Occipital lobe (tissue), 2 donors: ENCODE data around the gene AKNA. TPM values are rescaled to one million over a fixed set of nuclear protein-coding genes. Genes with fewer than 3 reads are reported as not detected.

Experiments used
- DNase-seq: peaks from one replicate; lab custom pipeline; 2025; lab: John Stamatoyannopoulos, UW
- total RNA-seq: library from RNA; depleted of rRNA; stranded (reverse); fragments of >200 nt; gene quantifications from one replicate; pipeline ENCODE4 v1.2.3, GENCODE V29; 2014

The AKNA gene
- total RNA-seq, 1 donor from 2014 or later = 3.3 TPM

- no peak for DNase-seq
Observed at GRCh38 chr9:114363424-114363823, 24.4 kb downstream of the AKNA start.

- DNase-seq = no peak
Observed at GRCh38 chr9:114362394-114362793, 25.4 kb downstream of the AKNA start.

GRCh38 chr9:114361542-114361941 is 26.2 kb downstream of the AKNA start:
- DNase-seq = no peak

- DNase-seq = no peak
Observed at GRCh38 chr9:114359801-114360200, 28.0 kb downstream of the AKNA start.

GRCh38 chr9:114357911-114358328 is 29.9 kb downstream of the AKNA start:
- no peak for DNase-seq

- no peak for DNase-seq
Observed at GRCh38 chr9:114357360-114357759, 30.4 kb downstream of the AKNA start.

DNA sequence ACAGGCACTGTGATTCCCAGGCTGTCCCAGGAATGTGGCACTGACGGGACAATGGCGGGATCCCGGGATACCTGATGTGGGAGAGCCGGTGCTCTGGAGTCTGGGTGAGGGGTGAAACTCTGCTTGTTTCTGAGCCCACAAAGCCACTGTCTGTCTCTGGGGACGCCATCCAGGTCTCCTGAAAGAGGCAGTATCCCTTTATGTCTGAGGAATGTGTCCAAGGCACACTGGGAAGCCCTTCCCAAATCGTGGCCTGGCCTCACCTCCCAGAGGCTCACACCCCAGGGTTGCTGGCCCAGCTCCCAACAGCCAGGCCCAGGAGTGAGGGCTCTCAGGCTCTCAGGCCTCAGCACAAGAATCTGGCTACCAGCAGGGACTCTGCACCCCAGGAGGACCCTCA is 31.0 kb downstream of the AKNA start:
- DNase-seq = no peak

DNA sequence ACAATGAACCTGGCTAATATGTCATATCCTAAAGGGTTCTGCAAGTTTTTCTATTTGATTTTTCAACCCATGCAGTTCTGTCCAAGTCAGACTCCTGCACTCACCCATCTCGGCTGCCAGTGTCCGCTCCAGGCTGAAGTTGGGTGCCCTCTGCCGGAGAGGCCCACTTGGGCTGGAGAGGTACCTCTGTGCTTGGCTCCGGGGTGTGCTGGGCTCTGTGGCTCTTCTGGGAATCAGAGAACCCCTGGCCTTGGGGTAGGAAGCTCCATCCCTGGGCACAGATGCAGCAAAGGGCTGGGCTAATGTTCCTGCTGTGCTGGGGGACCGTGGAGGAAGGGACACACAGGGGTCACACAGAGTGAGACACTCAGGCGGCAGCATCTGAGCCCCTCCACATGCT is 32.0 kb downstream of the AKNA start:
- no peak for DNase-seq

DNA sequence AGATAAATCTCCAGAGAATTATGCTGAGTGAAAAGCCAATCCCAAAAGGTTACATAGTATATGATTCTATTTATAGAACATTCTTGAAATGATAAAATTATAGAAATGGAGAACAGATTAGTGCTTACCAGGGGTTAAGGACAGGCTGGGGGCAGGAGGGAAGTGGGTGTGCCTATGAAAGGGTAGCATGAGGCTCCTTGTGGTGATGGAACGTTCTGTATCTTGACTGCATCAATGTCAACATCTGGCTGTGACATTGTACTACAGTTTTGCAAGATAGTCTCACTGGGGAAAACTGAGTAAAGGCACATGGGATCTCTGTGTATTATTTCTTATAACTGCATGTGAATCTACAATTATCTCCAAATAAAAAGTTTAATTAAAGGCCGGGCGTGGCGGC is 35.9 kb downstream of the AKNA start:
- DNase-seq = no peak

DNA sequence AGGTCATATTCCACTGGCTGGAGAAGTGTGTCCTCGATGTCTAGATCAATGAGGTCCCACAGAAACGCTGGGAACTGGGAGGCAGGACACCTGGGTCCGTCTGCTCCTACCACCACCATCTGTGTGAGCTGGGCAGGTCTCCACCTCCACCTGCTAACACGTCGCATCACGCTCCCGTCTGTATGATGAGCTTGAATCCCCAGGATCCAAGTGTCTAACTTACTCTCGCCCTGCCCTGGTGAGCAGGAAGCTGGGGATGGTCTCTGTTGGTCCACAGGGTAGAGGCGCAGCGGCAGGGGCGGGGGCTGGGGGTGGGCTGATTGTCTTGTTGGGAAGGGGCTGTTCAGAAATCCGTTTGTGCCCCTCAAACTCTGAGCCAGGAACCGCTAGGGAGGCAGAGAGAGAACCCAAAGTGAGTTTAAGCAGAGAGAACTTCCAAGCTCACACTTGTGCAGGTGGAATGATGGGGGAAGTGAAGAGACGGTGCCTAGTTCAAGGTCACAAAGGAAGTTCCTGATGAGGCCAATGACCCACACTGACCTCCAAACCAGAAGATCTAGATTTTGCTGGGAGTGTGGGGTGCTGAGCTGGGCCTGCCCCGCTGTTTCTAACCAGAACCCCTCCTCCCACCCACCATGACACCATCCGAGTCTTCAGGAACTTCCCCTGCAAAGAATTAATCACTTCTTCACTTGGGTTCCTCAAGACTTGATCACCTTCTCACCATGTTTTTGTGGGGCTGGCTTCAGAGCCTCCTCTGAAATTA is 37.0 kb downstream of the AKNA start:
- no peak for DNase-seq

- DNase-seq = no peak
Observed at GRCh38 chr9:114349713-114350480, 37.9 kb downstream of the AKNA start.

- peak; percentile 14 for DNase-seq
Observed at GRCh38 chr9:114348906-114349482, 38.8 kb downstream of the AKNA start.

GRCh38 chr9:114348261-114348905 is 39.4 kb downstream of the AKNA start:
- DNase-seq = no peak

DNA sequence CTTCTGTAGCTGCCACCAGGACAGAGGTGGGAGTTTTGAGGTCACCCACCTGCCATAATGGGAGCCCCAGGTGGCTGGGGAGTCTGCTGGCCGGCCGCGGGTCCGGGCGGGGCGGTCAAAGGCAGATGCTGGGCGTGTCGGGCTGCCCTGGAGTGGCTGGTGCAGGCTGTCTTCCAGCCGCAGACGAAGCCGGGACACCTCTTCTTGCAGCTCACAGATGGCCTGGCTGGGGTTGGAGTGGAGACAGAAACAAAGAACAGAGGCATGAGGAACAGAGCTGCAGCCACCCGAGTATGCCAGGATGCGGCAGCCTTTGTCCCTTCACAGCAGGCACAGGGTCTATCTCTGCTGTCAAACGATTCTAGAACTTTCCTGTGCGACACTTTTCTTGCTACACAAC is 40.1 kb downstream of the AKNA start:
- DNase-seq = peak; percentile 29

- DNase-seq = no peak
Observed at GRCh38 chr9:114346146-114346545, 41.6 kb downstream of the AKNA start.

DNA sequence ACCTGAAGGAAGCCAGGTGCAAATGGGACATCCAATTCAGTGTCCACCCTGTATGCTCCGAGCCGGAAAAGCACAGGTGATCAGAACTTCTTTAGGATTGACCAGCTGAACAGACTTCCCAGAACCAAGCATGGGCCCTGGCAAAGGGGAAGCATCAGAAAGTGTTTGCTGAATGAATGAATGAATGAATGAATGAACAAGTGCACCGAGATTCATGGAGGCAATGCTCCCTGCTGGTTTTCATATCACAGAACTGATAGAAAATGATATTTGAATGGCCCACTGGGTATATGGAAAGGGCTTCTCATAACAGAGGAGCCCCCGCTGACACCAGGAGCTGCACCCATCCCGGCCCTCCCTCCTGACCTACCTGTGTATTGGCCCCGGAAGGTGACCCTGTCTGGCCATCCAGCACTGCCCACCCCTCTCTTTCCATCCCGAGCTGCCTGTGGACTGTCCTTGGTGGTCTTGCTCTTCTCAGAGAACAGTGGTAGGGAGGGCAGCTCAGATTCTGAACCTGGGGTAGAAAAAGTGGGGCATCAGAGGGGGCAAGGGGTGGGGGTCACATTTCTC is 42.2 kb downstream of the AKNA start:
- no peak for DNase-seq

- no peak for DNase-seq
Observed at GRCh38 chr9:114344692-114345091, 43.1 kb downstream of the AKNA start.

- DNase-seq = no peak
Observed at GRCh38 chr9:114344188-114344566, 43.6 kb downstream of the AKNA start.

- no peak for DNase-seq
Observed at GRCh38 chr9:114343471-114344187, 44.2 kb downstream of the AKNA start.

- no peak for DNase-seq
Observed at GRCh38 chr9:114342755-114343440, 44.9 kb downstream of the AKNA start.
